Measurements from ENCODE around the gene RNF113B. TPM values are rescaled to one million over a fixed set of nuclear protein-coding genes. Genes with fewer than 3 reads are reported as not detected.

The RNF113B gene
- total and polyA plus RNA-seq, 2 of the 13 experiments (the other 11 are each of a cell fraction or from before 2014, with no cell fraction given): not detected

- TF ChIP-seq, protein P1, sequence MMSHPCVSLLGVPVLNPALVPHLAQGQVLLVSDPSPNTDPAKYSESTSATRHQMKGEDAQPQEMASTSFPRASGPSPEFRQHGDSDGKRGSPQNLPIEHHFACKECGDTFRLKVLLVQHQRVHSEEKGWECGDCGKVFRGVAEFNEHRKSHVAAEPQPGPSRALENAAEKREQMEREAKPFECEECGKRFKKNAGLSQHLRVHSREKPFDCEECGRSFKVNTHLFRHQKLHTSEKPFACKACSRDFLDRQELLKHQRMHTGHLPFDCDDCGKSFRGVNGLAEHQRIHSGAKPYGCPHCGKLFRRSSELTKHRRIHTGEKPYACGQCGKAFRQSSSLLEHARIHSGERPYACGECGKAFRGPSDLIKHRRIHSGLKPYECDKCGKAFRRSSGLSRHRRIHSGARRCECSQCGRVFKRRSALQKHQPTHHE (CRISPR knock-in tag; IDR thresholded peaks at IDR 0.05; ENCODE audit: borderline replicate concordance): no peak
- 0 out of 2 replicates have a peak, but pooled peaks have one; percentile 30 for TF ChIP-seq HNF1A (IDR thresholded peaks at IDR 0.05; ENCODE audit: low read depth)
- TF ChIP-seq HNF1A (CRISPR knock-in tag; IDR thresholded peaks at IDR 0.05; ENCODE audit: borderline replicate concordance): no peak
- TF ChIP-seq ZBTB7B (CRISPR knock-in tag; IDR thresholded peaks at IDR 0.05): no peak
- TF ChIP-seq ZSCAN22 (CRISPR knock-in tag; IDR thresholded peaks at IDR 0.05): no peak
- no peak; the same call in 1 of the 2 replicates for TF ChIP-seq KDM1A (CRISPR knock-in tag; IDR thresholded peaks at IDR 0.05)
- no peak for TF ChIP-seq ZNF724P (CRISPR knock-in tag; IDR thresholded peaks at IDR 0.05; ENCODE audit: borderline replicate concordance)
- TF ChIP-seq ZNF329 (CRISPR knock-in tag; IDR thresholded peaks at IDR 0.05; ENCODE audit: low read depth): no peak
- no peak for TF ChIP-seq HNRNPK (IDR thresholded peaks at IDR 0.05; ENCODE audit: low read depth, low read length, poor library complexity, severe bottlenecking)
- TF ChIP-seq, protein P2, sequence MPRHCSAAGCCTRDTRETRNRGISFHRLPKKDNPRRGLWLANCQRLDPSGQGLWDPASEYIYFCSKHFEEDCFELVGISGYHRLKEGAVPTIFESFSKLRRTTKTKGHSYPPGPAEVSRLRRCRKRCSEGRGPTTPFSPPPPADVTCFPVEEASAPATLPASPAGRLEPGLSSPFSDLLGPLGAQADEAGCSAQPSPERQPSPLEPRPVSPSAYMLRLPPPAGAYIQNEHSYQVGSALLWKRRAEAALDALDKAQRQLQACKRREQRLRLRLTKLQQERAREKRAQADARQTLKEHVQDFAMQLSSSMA (CRISPR knock-in tag; IDR thresholded peaks at IDR 0.05): no peak
- TF ChIP-seq FOSL2 (CRISPR knock-in tag; IDR thresholded peaks at IDR 0.05): peak; percentile 95
- no peak for TF ChIP-seq AHR (CRISPR knock-in tag; IDR thresholded peaks at IDR 0.05)
- TF ChIP-seq, protein P3, sequence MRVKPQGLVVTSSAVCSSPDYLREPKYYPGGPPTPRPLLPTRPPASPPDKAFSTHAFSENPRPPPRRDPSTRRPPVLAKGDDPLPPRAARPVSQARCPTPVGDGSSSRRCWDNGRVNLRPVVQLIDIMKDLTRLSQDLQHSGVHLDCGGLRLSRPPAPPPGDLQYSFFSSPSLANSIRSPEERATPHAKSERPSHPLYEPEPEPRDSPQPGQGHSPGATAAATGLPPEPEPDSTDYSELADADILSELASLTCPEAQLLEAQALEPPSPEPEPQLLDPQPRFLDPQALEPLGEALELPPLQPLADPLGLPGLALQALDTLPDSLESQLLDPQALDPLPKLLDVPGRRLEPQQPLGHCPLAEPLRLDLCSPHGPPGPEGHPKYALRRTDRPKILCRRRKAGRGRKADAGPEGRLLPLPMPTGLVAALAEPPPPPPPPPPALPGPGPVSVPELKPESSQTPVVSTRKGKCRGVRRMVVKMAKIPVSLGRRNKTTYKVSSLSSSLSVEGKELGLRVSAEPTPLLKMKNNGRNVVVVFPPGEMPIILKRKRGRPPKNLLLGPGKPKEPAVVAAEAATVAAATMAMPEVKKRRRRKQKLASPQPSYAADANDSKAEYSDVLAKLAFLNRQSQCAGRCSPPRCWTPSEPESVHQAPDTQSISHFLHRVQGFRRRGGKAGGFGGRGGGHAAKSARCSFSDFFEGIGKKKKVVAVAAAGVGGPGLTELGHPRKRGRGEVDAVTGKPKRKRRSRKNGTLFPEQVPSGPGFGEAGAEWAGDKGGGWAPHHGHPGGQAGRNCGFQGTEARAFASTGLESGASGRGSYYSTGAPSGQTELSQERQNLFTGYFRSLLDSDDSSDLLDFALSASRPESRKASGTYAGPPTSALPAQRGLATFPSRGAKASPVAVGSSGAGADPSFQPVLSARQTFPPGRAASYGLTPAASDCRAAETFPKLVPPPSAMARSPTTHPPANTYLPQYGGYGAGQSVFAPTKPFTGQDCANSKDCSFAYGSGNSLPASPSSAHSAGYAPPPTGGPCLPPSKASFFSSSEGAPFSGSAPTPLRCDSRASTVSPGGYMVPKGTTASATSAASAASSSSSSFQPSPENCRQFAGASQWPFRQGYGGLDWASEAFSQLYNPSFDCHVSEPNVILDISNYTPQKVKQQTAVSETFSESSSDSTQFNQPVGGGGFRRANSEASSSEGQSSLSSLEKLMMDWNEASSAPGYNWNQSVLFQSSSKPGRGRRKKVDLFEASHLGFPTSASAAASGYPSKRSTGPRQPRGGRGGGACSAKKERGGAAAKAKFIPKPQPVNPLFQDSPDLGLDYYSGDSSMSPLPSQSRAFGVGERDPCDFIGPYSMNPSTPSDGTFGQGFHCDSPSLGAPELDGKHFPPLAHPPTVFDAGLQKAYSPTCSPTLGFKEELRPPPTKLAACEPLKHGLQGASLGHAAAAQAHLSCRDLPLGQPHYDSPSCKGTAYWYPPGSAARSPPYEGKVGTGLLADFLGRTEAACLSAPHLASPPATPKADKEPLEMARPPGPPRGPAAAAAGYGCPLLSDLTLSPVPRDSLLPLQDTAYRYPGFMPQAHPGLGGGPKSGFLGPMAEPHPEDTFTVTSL (CRISPR knock-in tag; IDR thresholded peaks at IDR 0.05; ENCODE audit: borderline replicate concordance): peak; percentile 70; the same call in 1 of the 2 replicates
- TF ChIP-seq IRF2 (CRISPR knock-in tag; IDR thresholded peaks at IDR 0.05): peak; percentile 74
- TF ChIP-seq SKI (IDR thresholded peaks at IDR 0.05; ENCODE audit: partially characterized antibody): no peak
- TF ChIP-seq ZFP37 (CRISPR knock-in tag; IDR thresholded peaks at IDR 0.05; ENCODE audit: borderline replicate concordance): no peak; the same call in 1 of the 2 replicates
- no peak for TF ChIP-seq RNF2 (conservative IDR thresholded peaks at IDR 0.05; ENCODE audit: low read depth)
- TF ChIP-seq TCF7L2 (IDR thresholded peaks at IDR 0.05; ENCODE audit: low read depth, low read length): no peak
Observed at GRCh38 chr13:98173431-98174152, 3.5 kb downstream of the RNF113B start (continued).
